Retinal pigment epithelial cell (primary cell): ENCODE results near the gene LCT.

Experiments
- DNase-seq: peaks from one replicate; pipeline ENCODE4 v3.0.0-alpha.2; 2010; ENCODE audit warnings: low read depth
- H3K4me3 ChIP-seq: 2 replicates; pipeline ENCODE4 v1.5.1; 2011; ENCODE audit warnings: mild to moderate bottlenecking, low read length, control low read depth, moderate library complexity
- CTCF ChIP-seq: conservative IDR thresholded peaks from 2 replicates; pipeline ENCODE4 v1.5.1; 2011; ENCODE audit warnings: low read depth, low read length, control low read depth, inconsistent platforms

Gene LCT

GRCh38 chr2:135845997-135846396, 9.0 kb upstream of the LCT start:
- TF ChIP-seq CTCF: no peak
- H3K4me3 ChIP-seq: no peak overlapping the region

GRCh38 chr2:135845257-135845656, 8.3 kb upstream of the LCT start:
- no peak for TF ChIP-seq CTCF
- DNase-seq: no peak
- H3K4me3 ChIP-seq: no peak overlapping the region

More at GRCh38 chr2:135845997-135846396, 9.0 kb upstream of the LCT start:
- DNase-seq: no peak

- TF ChIP-seq CTCF: no peak
- no peak for DNase-seq
- no peak overlapping the region for H3K4me3 ChIP-seq
Measured at GRCh38 chr2:135844301-135844895, 7.4 kb upstream of the LCT start.

GRCh38 chr2:135843671-135844070, 6.7 kb upstream of the LCT start:
- no peak overlapping the region for H3K4me3 ChIP-seq
- TF ChIP-seq CTCF: no peak
- no peak for DNase-seq

GRCh38 chr2:135840601-135841000, 3.6 kb upstream of the LCT start:
- DNase-seq: no peak
- TF ChIP-seq CTCF: no peak
- no peak overlapping the region for H3K4me3 ChIP-seq

- peak; percentile 72 for DNase-seq
- no peak overlapping the region for H3K4me3 ChIP-seq
- no peak for TF ChIP-seq CTCF
Measured at GRCh38 chr2:135839713-135840112, 2.7 kb upstream of the LCT start.

GRCh38 chr2:135838502-135838901, 1.5 kb upstream of the LCT start:
- no peak overlapping the region for H3K4me3 ChIP-seq
- DNase-seq: no peak
- no peak for TF ChIP-seq CTCF
